SK-N-SH treated with all-trans-retinoic acid at 6 μM for 48 hours (cell line): ENCODE results near the gene MCRS1.

Experiments used
- CREB5 ChIP-seq: fragments of 250-450 bp; sonication (Bioruptor Pico); IDR thresholded peaks from 2 replicates; pipeline ENCODE4 v1.5.1; 2020; ENCODE audit warnings: low read depth, mild to moderate bottlenecking, moderate library complexity
- CSDC2 ChIP-seq: fragments of 250-450 bp; sonication (Bioruptor Pico); IDR thresholded peaks from 2 replicates; pipeline ENCODE4 v1.5.0; 2020; ENCODE audit warnings: mild to moderate bottlenecking, moderate library complexity
- PATZ1 ChIP-seq: fragments of 250-450 bp; sonication (Bioruptor Pico); IDR thresholded peaks from 2 replicates; pipeline ENCODE4 v1.8.0; 2020; ENCODE audit warnings: mild to moderate bottlenecking, moderate library complexity, borderline replicate concordance
- RARB ChIP-seq: fragments of 250-450 bp; sonication (Bioruptor Pico); IDR thresholded peaks from 2 replicates; pipeline ENCODE4 v1.8.0; 2021; ENCODE audit warnings: mild to moderate bottlenecking, moderate library complexity
- TSHZ2 ChIP-seq: fragments of 250-450 bp; sonication (Bioruptor Pico); IDR thresholded peaks from 2 replicates; pipeline ENCODE4 v1.5.0; 2020; ENCODE audit warnings: mild to moderate bottlenecking, moderate library complexity
- ZC3H10 ChIP-seq: fragments of 250-450 bp; sonication (Bioruptor Pico); IDR thresholded peaks from 2 replicates; pipeline ENCODE4 v1.5.1; 2021; ENCODE audit warnings: mild to moderate bottlenecking, moderate library complexity
- ZFP3 ChIP-seq: fragments of 250-450 bp; sonication (Bioruptor Pico); IDR thresholded peaks from 2 replicates; pipeline ENCODE4 v1.5.0; 2020; ENCODE audit warnings: mild to moderate bottlenecking, moderate library complexity
- ZNF565 ChIP-seq: fragments of 450-650 bp; formaldehyde crosslinking; conservative IDR thresholded peaks from 2 replicates; pipeline ENCODE4 v1.5.0; 2020; ENCODE audit warnings: low read depth, mild to moderate bottlenecking, moderate library complexity

GRCh38 chr12:49554266-49554665, 13.7 kb downstream of the MCRS1 start:
- TF ChIP-seq CREB5 (CRISPR knock-in tag) (no peak), RARB (CRISPR knock-in tag) (no peak), CSDC2 (CRISPR knock-in tag) (no peak), ZFP3 (CRISPR knock-in tag) (no peak), ZC3H10 (CRISPR knock-in tag) (no peak), TSHZ2 (CRISPR knock-in tag) (no peak), ZNF565 (no peak), PATZ1 (no peak)
